Smooth muscle cell (in vitro differentiated cells): ENCODE results near the gene OR10H5. TPM values are rescaled to one million over a fixed set of nuclear protein-coding genes. Genes with fewer than 3 reads are reported as not detected.
"Not testable (repeated sequence)": the region's sequence is repeated elsewhere in the genome, so short reads cannot be mapped to it uniquely, and the experiment has no call there.

ENCODE experiments used
- DNase-seq: peaks from one replicate; lab custom pipeline; 2025; ENCODE audit not compliant: unreplicated experiment; lab: John Stamatoyannopoulos, UW
- H2AFZ ChIP-seq: fragments of 200-600 bp; sonication (generic); 2 replicates; pipeline ENCODE4 v1.6.0; 2016; ENCODE audit warnings: antibody characterized with exemption, low read depth, mild to moderate bottlenecking
- H3F3A ChIP-seq: fragments of 200-600 bp; sonication (generic); 2 replicates; pipeline ENCODE4 v1.6.0; 2017; ENCODE audit warnings: antibody characterized with exemption, low read depth
- H3K27ac ChIP-seq: fragments of 200-600 bp; sonication (generic); 2 replicates; pipeline ENCODE4 v1.5.1; 2016; ENCODE audit warnings: low read depth, mild to moderate bottlenecking
- H3K27me3 ChIP-seq: fragments of 200-600 bp; sonication (generic); 2 replicates; pipeline ENCODE4 v1.6.1; 2016; ENCODE audit warnings: low read depth, mild to moderate bottlenecking
- H3K36me3 ChIP-seq: fragments of 200-600 bp; sonication (generic); 2 replicates; pipeline ENCODE4 v1.5.1; 2016; ENCODE audit warnings: low read depth
- H3K4me1 ChIP-seq: fragments of 200-600 bp; sonication (generic); 2 replicates; pipeline ENCODE4 v1.5.1; 2016; ENCODE audit warnings: low read depth
- H3K4me2 ChIP-seq: fragments of 200-600 bp; sonication (generic); 2 replicates; pipeline ENCODE4 v1.6.0; 2016; ENCODE audit warnings: mild to moderate bottlenecking
- H3K4me3 ChIP-seq: fragments of 200-600 bp; sonication (generic); 2 replicates; pipeline ENCODE4 v1.5.1; 2016; ENCODE audit warnings: mild to moderate bottlenecking
- H3K79me2 ChIP-seq: fragments of 200-600 bp; sonication (generic); 2 replicates; pipeline ENCODE4 v1.6.0; 2016; ENCODE audit warnings: low read depth, mild to moderate bottlenecking
- H3K9ac ChIP-seq: fragments of 200-600 bp; sonication (generic); 2 replicates; pipeline ENCODE4 v1.6.0; 2016; ENCODE audit warnings: low read depth
- H3K9me3 ChIP-seq: fragments of 200-600 bp; sonication (generic); replicated peaks from 2 replicates; pipeline ENCODE4 v1.5.1; 2016; ENCODE audit warnings: low read depth
- H4K20me1 ChIP-seq: fragments of 200-600 bp; sonication (generic); 2 replicates; pipeline ENCODE4 v1.6.0; 2016; ENCODE audit warnings: low read depth
- CTCF ChIP-seq: fragments of 200-600 bp; sonication (generic); IDR thresholded peaks from 2 replicates; pipeline ENCODE4 v1.5.1; 2017; ENCODE audit warnings: borderline replicate concordance, mild to moderate bottlenecking, antibody characterized with exemption; ENCODE audit not compliant: insufficient read depth, poor library complexity, severe bottlenecking
- WGBS: methylation state at CpG from one replicate; pipeline ENCODE4 v1.1.7; 2016; ENCODE audit warnings: low lambda C conversion rate; 5-methylcytosine and 5-hydroxymethylcytosine counted together
- polyA plus RNA-seq: library from polyadenylated mRNA; unstranded; fragments of >200 nt; fragmentation: Nextera tagmentation; extraction: Ambion mirVana; gene quantifications from 2 replicates; pipeline ENCODE4 v1.2.1, GENCODE V29; 2016
- total RNA-seq: library from RNA; depleted of rRNA; stranded (reverse); fragments of >200 nt; gene quantifications from 2 replicates; pipeline ENCODE4 v1.2.3, GENCODE V29; 2014

OR10H5 gene
- total and polyA plus RNA-seq, 2 experiments from 2014 or later: not detected

- Histone ChIP-seq H3K36me3 (no peaks in the 10 kb centered on the region), H3K4me1 (no peaks in the 10 kb centered on the region), H3K4me3 (no peak overlapping the region), H3K79me2 (no peaks in the 10 kb centered on the region), H3K27ac (no peak overlapping the region), H3F3A (no peaks in the 10 kb centered on the region), H3K9me3 (no peaks in the 10 kb centered on the region), H3K4me2 (no peak overlapping the region), H2AFZ (no peak overlapping the region), H4K20me1 (no peaks in the 10 kb centered on the region), H3K9ac (no peak overlapping the region), H3K27me3 (no peaks in the 10 kb centered on the region)
- TF ChIP-seq CTCF: no peak
- 75% methylated on average over 3 of the region's 3 CpGs for WGBS
- DNase-seq: no peak
Measured at GRCh38 chr19:15782211-15782610, 5.2 kb upstream of the OR10H5 start.

DNA sequence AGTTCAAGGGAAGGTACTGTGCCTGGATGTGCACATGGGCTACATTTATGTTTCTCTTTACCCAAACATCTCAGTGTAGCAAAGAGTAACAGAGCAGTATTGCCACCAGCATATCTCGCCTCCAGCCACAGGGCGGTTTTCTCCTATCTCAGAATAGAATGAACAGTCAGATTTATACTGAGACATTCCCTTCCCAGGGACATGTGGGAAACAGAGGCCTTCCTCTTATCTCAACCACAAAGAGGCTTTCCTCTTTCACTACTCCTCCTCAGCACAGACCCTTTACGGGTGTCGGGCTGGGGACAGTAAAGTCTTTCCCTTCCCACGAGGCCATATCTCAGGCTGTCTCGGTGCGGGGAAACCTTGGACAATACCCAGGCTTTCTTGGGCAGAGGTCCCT, 4.6 kb upstream of the OR10H5 start:
- not testable (repeated sequence) for H3K9ac ChIP-seq, H3K4me2 ChIP-seq, H3K27ac ChIP-seq, H3K79me2 ChIP-seq, H2AFZ ChIP-seq, H3F3A ChIP-seq, H3K9me3 ChIP-seq, H3K36me3 ChIP-seq, H4K20me1 ChIP-seq, H3K4me3 ChIP-seq, H3K4me1 ChIP-seq, DNase-seq, H3K27me3 ChIP-seq
- 82% methylated on average over 7 of the region's 7 CpGs for WGBS

GRCh38 chr19:15788594-15789270, 1.3 kb downstream of the OR10H5 start:
- H2AFZ ChIP-seq: no peak overlapping the region
- no peaks in the 10 kb centered on the region for H3K79me2 ChIP-seq
- H3K4me2 ChIP-seq: no peak overlapping the region
- no peak overlapping the region for H3K4me3 ChIP-seq
- TF ChIP-seq CTCF: no peak
- H3K27ac ChIP-seq: no peak overlapping the region
- H3F3A ChIP-seq: no peaks in the 10 kb centered on the region
- WGBS: 65% methylated on average over 4 of the region's 4 CpGs
- no peak for DNase-seq
- no peaks in the 10 kb centered on the region for H3K4me1 ChIP-seq
- H3K9me3 ChIP-seq: no peaks in the 10 kb centered on the region
- H4K20me1 ChIP-seq: no peaks in the 10 kb centered on the region
- no peaks in the 10 kb centered on the region for H3K36me3 ChIP-seq
- H3K9ac ChIP-seq: no peak overlapping the region
- no peaks in the 10 kb centered on the region for H3K27me3 ChIP-seq

DNA sequence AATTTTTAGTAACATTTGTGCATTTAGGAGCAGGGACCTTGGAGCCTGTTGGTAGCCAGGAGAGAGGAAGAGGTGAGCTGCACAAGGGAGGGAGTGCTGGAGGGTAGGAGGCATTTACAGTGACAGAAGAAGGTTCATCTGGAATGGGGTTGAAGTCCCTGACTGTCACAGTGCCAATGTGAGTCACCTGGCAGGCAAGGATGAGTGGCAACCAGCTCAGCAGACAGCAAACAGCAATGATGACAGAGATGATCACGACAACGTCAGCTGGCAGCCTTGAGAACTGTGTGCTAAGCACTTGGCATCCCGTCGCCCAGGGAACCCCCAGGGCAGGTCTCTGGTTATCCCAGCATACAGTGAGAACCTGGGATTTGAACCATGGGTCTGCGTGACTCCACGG, 2.6 kb downstream of the OR10H5 start:
- no peak overlapping the region for H3K9ac ChIP-seq
- H3K27me3 ChIP-seq: no peaks in the 10 kb centered on the region
- no peaks in the 10 kb centered on the region for H3K9me3 ChIP-seq
- no peaks in the 10 kb centered on the region for H3K4me1 ChIP-seq
- no peak overlapping the region for H3K27ac ChIP-seq
- TF ChIP-seq CTCF: no peak
- no peak overlapping the region for H3K4me2 ChIP-seq
- H3K36me3 ChIP-seq: no peaks in the 10 kb centered on the region
- no peak overlapping the region for H2AFZ ChIP-seq
- DNase-seq: no peak
- H3F3A ChIP-seq: no peaks in the 10 kb centered on the region
- H4K20me1 ChIP-seq: no peaks in the 10 kb centered on the region
- H3K4me3 ChIP-seq: no peak overlapping the region
- no peaks in the 10 kb centered on the region for H3K79me2 ChIP-seq
- WGBS: 60% methylated on average over 6 of the region's 6 CpGs

- H3K36me3 ChIP-seq, H4K20me1 ChIP-seq, DNase-seq: not testable (repeated sequence)
Measured at GRCh38 chr19:15794279-15794678, 6.8 kb downstream of the OR10H5 start.

More at GRCh38 chr19:15794279-15794678, 6.8 kb downstream of the OR10H5 start:
- not testable (repeated sequence) for H3K4me1 ChIP-seq, H2AFZ ChIP-seq, H3K79me2 ChIP-seq, H3K4me2 ChIP-seq, H3K27ac ChIP-seq, H3K4me3 ChIP-seq, H3K9ac ChIP-seq, H3K27me3 ChIP-seq, H3F3A ChIP-seq
- WGBS: 85% methylated on average over 18 of the region's 18 CpGs
- H3K9me3 ChIP-seq: peaks cover 10% of the 10 kb centered on the region
